Right atrium auricular region (tissue), 2 donors: ENCODE data around the gene TRIO. TPM values are rescaled to one million over a fixed set of nuclear protein-coding genes. Genes with fewer than 3 reads are reported as not detected.

Source experiments
- DNase-seq: peaks from one replicate; pipeline ENCODE4 v3.0.0-alpha.2; 2019; ENCODE audit warnings: low spot score
- H3K27ac ChIP-seq, 2 donors: fragments of 200-600 bp; sonication (generic); 1 replicate in 1 of 2; 2 replicates in 1 of 2; pipeline ENCODE4 v1.5.1; 2016 to 2019
- H3K27me3 ChIP-seq, 2 donors: fragments of 200-600 bp; sonication (generic); one replicate each; pipeline versions ENCODE4 v1.5.1 to v1.6.0; 2017 to 2019
- H3K36me3 ChIP-seq: fragments of 200-600 bp; sonication (generic); one replicate; pipeline ENCODE4 v1.5.1; 2016
- H3K4me1 ChIP-seq, 2 donors: fragments of 200-600 bp; sonication (generic); one replicate each; pipeline versions ENCODE4 v1.5.1 to v1.6.0; 2017 to 2019
- H3K4me3 ChIP-seq, 2 donors: fragments of 200-600 bp; sonication (generic); 1 replicate in 1 of 2; 2 replicates in 1 of 2; pipeline ENCODE4 v1.5.1; 2017 to 2019; ENCODE audit warnings: mild to moderate bottlenecking in 1 of 2, moderate library complexity in 1 of 2
- H3K9me3 ChIP-seq, 2 donors: fragments of 200-600 bp; sonication (generic); one replicate each; pipeline ENCODE4 v1.5.1; 2019
- CTCF ChIP-seq, 2 donors: fragments of 200-600 bp; sonication (generic); IDR thresholded peaks; one replicate each; pipeline ENCODE4 v1.5.1; 2019; ENCODE audit warnings: antibody characterized with exemption in 2 of 2
- total RNA-seq, 2 donors: library from RNA; depleted of rRNA; stranded (reverse); fragments of >200 nt; gene quantifications; one replicate each; pipeline ENCODE4 v1.1.0, GENCODE V29; 2016

Gene TRIO
- total RNA-seq, 2 donors from 2014 or later: 51.6 to 67.0 TPM

- H3K9me3 ChIP-seq: no peaks in the 10 kb centered on the region
These were observed 322.6 kb downstream of the TRIO start for GRCh38 chr5:14465776-14466175.

GRCh38 chr5:14467251-14467650, 324.1 kb downstream of the TRIO start:
- Histone ChIP-seq H3K27me3 (no peaks in the 10 kb centered on the region), H3K4me3 (no peak overlapping the region), H3K36me3 (peaks cover 58% of the 10 kb centered on the region), H3K4me1 (no peaks in the 10 kb centered on the region), H3K9me3 (no peaks in the 10 kb centered on the region), H3K27ac (no peak overlapping the region)
- DNase-seq: no peak
- TF ChIP-seq CTCF (IDR thresholded peaks at IDR 0.05): no peak

More at GRCh38 chr5:14465776-14466175, 322.6 kb downstream of the TRIO start:
- no peak for TF ChIP-seq CTCF (IDR thresholded peaks at IDR 0.05)
- DNase-seq: no peak
- Histone ChIP-seq H3K4me3 (no peak overlapping the region), H3K27me3 (no peaks in the 10 kb centered on the region), H3K27ac (no peak overlapping the region), H3K4me1 (no peaks in the 10 kb centered on the region), H3K36me3 (peaks cover 62% of the 10 kb centered on the region)

- Histone ChIP-seq H3K27me3 (no peaks in the 10 kb centered on the region), H3K4me1 (no peaks in the 10 kb centered on the region), H3K9me3 (no peaks in the 10 kb centered on the region), H3K27ac (no peak overlapping the region), H3K4me3 (no peak overlapping the region), H3K36me3 (peaks cover 58% of the 10 kb centered on the region)
- no peak for DNase-seq
- TF ChIP-seq CTCF (IDR thresholded peaks at IDR 0.05): no peak
These were observed 324.7 kb downstream of the TRIO start for GRCh38 chr5:14467886-14468285.

GRCh38 chr5:14469551-14470377, 326.6 kb downstream of the TRIO start:
- H3K4me3 ChIP-seq: no peak overlapping the region
- no peak for DNase-seq
- no peaks in the 10 kb centered on the region for H3K4me1 ChIP-seq
- no peak overlapping the region for H3K27ac ChIP-seq
- TF ChIP-seq CTCF (IDR thresholded peaks at IDR 0.05): no peak
- H3K9me3 ChIP-seq: no peaks in the 10 kb centered on the region
- peaks cover 68% of the 10 kb centered on the region for H3K36me3 ChIP-seq
- H3K27me3 ChIP-seq: no peaks in the 10 kb centered on the region

GRCh38 chr5:14471507-14471906, 328.4 kb downstream of the TRIO start:
- DNase-seq: no peak
- Histone ChIP-seq H3K27me3 (no peaks in the 10 kb centered on the region), H3K9me3 (no peaks in the 10 kb centered on the region), H3K27ac (no peak overlapping the region), H3K4me1 (no peaks in the 10 kb centered on the region), H3K36me3 (peaks cover 73% of the 10 kb centered on the region), H3K4me3 (no peak overlapping the region)
- TF ChIP-seq CTCF (IDR thresholded peaks at IDR 0.05): no peak
